Stimulated activated naive CD4-positive, alpha-beta T cell (primary cell): ENCODE data around the gene MPP2.
"Not testable (repeated sequence)": the region's sequence is repeated elsewhere in the genome, so short reads cannot be mapped to it uniquely, and the experiment has no call there.

Experiments
- DNase-seq, 6 experiments: peaks; one replicate each; lab custom pipeline; 2025; lab: John Stamatoyannopoulos, UW

MPP2 gene

GRCh38 chr17:43901861-43902589 is 5.3 kb downstream of the MPP2 start:
- DNase-seq: no peak

DNA sequence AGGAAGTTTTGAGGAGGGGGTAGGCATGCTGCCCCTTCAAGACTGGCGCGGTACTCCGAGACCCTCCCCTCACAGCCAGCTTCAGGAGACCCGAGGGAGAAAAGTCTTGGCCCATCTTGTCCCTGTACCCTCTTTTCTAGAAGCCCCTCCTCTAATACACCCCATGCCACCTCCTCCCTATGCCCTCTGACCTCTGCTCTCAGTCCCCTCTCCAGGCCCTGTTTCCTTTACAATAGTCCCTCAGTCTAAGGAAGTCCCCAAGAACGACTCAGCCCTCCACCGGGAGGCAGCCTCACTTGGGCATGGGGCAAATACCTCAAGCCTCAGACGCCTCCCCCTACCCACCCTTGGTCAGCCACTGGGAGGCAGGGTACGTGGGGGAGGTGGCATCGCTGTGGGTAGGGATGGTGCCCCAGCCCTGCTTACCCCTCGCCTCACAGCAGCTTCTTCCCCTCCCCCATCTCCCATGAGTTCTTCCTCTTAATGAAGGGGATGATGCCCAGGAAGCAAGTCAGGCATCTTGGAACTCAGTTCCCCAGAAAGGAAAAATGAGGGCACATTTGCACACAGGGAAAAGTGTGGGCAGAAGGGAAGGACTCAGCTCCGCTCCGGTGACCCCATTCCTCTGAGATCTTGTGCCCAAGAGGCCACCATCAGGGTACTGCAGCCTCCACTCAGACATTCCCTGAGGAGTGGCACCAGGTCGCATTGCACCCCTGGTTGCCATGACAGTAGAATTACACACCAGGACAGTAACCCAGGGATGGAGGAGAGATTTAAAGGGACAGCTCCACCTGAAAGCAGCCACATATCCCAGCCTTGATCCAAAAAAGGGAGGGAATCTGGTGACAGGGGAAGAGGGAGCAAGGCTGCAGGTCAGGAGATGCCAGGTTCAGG is 6.2 kb downstream of the MPP2 start:
- DNase-seq: no peak

GRCh38 chr17:43900183-43900857 is 7.0 kb downstream of the MPP2 start:
- DNase-seq: peak; percentile 67 to 82 (median 76)

- no peak for DNase-seq
Observed at GRCh38 chr17:43898446-43898845, 8.9 kb downstream of the MPP2 start.

- no peak for DNase-seq
Observed at GRCh38 chr17:43897831-43898230, 9.5 kb downstream of the MPP2 start.

- not testable (repeated sequence) for DNase-seq
Observed at GRCh38 chr17:43894494-43894893, 12.8 kb downstream of the MPP2 start.

DNA sequence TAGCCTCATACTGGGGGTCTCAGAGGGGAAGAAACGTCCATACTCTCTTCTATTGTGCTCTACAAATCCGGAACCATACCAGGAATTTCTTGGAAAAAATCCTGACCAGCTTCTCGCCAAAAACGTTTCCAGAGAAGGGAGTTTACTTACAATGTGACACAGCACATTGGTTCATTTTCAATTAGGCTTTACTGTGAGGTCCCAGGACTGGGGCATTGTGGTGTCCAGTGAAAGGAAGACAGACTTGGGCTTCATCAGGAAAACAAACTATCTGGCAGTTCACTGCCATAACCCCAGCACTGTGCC is 14.7 kb downstream of the MPP2 start:
- no peak for DNase-seq

GRCh38 chr17:43891851-43892646 is 15.3 kb downstream of the MPP2 start:
- no peak for DNase-seq

GRCh38 chr17:43890240-43890639 is 17.1 kb downstream of the MPP2 start:
- DNase-seq: no peak

GRCh38 chr17:43888548-43888947 is 18.8 kb downstream of the MPP2 start:
- DNase-seq: no peak

- DNase-seq: no peak
Observed at GRCh38 chr17:43882761-43883415, 24.4 kb downstream of the MPP2 start.

- no peak for DNase-seq
Observed at GRCh38 chr17:43881758-43882505, 25.4 kb downstream of the MPP2 start.

DNA sequence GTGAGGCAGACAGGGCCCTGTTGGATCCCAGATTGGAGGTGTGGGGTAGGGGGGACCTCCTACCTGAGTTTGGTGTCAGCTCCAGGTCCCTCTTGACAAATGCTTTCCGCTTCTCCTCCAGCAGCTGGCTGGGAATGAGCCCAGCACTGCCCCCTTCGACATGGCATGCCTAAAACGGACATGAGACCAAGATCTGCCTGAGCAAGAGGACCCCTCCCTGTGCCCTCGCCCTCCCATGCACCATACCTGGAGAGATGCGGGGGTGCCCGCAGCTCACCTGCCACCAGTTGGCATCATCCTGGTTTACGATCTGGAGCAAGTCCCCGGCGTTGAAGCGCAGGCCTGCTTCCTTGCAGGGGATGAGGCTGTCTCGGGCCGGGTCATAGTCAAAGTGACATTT is 26.2 kb downstream of the MPP2 start:
- DNase-seq: no peak

DNA sequence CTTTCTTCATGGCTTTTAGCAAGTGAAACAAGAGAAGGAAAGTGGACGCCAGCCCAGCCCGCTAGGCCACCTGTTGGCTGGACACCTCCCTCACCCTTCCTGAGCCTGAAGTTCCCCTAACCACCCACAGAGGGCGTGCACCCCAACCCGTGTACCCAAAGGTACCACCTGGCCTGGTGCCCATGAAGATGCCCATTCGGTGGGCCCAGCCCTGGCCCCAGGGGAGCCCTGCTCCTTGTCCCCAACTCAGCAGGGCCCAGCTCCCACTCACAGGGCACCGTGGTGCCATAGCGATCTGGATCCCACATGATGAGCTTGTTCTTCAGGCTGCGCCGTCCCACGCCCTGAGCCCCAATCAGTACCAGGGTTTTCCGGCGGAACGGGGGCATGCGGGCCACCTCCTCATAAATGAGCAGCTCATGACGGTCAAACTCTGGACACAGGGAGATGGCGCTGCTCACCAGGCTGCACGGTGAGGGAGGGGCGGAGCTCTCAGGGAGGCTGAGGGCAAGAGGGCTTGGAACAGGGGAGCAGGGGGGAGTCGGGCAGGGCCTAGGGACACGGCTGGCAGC is 26.8 kb downstream of the MPP2 start:
- peak in 4 of 6 experiments; percentile 11 to 32 (median 13) for DNase-seq

GRCh38 chr17:43879723-43880419 is 27.5 kb downstream of the MPP2 start:
- DNase-seq: no peak

GRCh38 chr17:43878260-43879175 is 28.8 kb downstream of the MPP2 start:
- DNase-seq: peak; percentile 6 to 62 (median 48)

GRCh38 chr17:43877451-43878155 is 29.7 kb downstream of the MPP2 start:
- no peak for DNase-seq

GRCh38 chr17:43877031-43877430 is 30.3 kb downstream of the MPP2 start:
- DNase-seq: no peak
